ENCODE data around the gene OLFM4. TPM values are rescaled to one million over a fixed set of nuclear protein-coding genes. Genes with fewer than 3 reads are reported as not detected.

Gene OLFM4
- total and polyA plus RNA-seq, 2 experiments from 2014 or later, result not detected

DNA sequence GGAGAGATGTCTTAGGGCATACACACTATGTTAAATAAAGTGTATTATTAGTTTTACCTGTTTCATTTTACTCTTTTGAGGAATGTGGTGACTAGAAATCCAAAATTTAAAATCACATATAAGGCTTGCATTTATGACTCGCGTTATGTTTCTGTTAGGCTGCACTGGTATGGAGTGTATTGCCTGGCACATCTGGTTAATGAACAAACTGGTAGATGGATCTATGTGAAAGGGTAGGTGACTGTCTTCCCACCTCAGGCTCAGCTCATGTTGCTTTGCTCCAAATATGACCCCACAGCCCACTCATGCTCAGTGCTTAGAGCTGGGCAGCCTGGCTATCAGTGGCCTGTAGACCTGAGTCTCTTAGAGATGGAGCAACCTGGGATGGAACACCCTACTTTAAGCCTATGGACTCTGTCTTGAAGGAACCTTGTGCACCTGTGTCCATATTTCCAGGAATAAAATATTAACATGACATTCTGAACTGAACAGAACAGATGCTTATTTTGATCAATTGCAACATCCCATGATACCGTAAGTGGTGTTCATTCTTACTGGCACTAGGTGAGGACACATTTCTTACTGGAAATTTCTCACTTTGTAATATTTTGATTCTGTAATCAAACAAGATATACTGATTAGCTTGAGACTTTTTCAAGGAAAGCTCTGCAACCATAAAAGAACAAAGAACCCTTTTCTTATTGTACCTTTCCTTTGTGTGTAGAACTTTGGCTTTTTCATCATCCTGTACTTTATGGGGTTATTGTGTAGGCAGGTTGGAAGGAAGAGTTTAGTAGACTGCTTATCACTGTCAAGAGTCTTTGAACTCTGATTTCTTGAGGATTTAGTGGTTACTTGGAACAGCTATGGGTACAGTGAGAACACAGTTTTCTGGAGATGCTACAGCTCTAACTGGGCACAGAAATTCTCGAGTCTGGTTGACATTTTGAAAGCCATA, 9.6 kb upstream of the OLFM4 start:
- Histone ChIP-seq H2AFZ (no peak overlapping the region), H3K27me3 (ENCODE audit: insufficient read depth) (no peaks in the 10 kb centered on the region), H3K4me2 (no peak overlapping the region), H3K36me3 (ENCODE audit: insufficient read depth) (no peaks in the 10 kb centered on the region), H4K20me1 (replicated peaks; ENCODE audit: insufficient read depth) (no peaks in the 10 kb centered on the region), H3K4me3 (no peak overlapping the region), H3K9me2 (ENCODE audit: insufficient read depth) (peaks cover 9% of the 10 kb centered on the region), H3K27ac (ENCODE audit: low read depth) (no peak overlapping the region), H3K79me2 (replicated peaks; ENCODE audit: insufficient read depth) (no peaks in the 10 kb centered on the region), H3F3A (replicated peaks; ENCODE audit: low read depth) (no peaks in the 10 kb centered on the region), H3K4me1 (ENCODE audit: insufficient read depth) (peaks cover 9% of the 10 kb centered on the region; the same call in 1 of the 2 replicates)
- H3K9me3 Mint-ChIP-seq, result peaks cover 3% of the 10 kb centered on the region; the same call in 1 of the 3 replicates
- H3K27ac Mint-ChIP-seq, result no peak overlapping the region
- no peak for ATAC-seq
- no peaks in the 10 kb centered on the region for H3K4me1 Mint-ChIP-seq
- H3K4me3 Mint-ChIP-seq, result no peak overlapping the region
- H3K36me3 Mint-ChIP-seq (ENCODE audit: low read depth), result no peaks in the 10 kb centered on the region
- DNase-seq (ENCODE audit: low spot score), result no peak
- H3K27me3 Mint-ChIP-seq (ENCODE audit: insufficient read depth, low read depth, poor library complexity), result peaks cover 2% of the 10 kb centered on the region
- no peak for TF ChIP-seq CREB1 (CRISPR knock-in tag; IDR thresholded peaks at IDR 0.05; ENCODE audit: low read depth)
- TF ChIP-seq, protein P1, sequence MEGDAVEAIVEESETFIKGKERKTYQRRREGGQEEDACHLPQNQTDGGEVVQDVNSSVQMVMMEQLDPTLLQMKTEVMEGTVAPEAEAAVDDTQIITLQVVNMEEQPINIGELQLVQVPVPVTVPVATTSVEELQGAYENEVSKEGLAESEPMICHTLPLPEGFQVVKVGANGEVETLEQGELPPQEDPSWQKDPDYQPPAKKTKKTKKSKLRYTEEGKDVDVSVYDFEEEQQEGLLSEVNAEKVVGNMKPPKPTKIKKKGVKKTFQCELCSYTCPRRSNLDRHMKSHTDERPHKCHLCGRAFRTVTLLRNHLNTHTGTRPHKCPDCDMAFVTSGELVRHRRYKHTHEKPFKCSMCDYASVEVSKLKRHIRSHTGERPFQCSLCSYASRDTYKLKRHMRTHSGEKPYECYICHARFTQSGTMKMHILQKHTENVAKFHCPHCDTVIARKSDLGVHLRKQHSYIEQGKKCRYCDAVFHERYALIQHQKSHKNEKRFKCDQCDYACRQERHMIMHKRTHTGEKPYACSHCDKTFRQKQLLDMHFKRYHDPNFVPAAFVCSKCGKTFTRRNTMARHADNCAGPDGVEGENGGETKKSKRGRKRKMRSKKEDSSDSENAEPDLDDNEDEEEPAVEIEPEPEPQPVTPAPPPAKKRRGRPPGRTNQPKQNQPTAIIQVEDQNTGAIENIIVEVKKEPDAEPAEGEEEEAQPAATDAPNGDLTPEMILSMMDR (conservative IDR thresholded peaks at IDR 0.05; ENCODE audit: low read depth in 2 of 2), result no peak
- TF ChIP-seq, protein P2, sequence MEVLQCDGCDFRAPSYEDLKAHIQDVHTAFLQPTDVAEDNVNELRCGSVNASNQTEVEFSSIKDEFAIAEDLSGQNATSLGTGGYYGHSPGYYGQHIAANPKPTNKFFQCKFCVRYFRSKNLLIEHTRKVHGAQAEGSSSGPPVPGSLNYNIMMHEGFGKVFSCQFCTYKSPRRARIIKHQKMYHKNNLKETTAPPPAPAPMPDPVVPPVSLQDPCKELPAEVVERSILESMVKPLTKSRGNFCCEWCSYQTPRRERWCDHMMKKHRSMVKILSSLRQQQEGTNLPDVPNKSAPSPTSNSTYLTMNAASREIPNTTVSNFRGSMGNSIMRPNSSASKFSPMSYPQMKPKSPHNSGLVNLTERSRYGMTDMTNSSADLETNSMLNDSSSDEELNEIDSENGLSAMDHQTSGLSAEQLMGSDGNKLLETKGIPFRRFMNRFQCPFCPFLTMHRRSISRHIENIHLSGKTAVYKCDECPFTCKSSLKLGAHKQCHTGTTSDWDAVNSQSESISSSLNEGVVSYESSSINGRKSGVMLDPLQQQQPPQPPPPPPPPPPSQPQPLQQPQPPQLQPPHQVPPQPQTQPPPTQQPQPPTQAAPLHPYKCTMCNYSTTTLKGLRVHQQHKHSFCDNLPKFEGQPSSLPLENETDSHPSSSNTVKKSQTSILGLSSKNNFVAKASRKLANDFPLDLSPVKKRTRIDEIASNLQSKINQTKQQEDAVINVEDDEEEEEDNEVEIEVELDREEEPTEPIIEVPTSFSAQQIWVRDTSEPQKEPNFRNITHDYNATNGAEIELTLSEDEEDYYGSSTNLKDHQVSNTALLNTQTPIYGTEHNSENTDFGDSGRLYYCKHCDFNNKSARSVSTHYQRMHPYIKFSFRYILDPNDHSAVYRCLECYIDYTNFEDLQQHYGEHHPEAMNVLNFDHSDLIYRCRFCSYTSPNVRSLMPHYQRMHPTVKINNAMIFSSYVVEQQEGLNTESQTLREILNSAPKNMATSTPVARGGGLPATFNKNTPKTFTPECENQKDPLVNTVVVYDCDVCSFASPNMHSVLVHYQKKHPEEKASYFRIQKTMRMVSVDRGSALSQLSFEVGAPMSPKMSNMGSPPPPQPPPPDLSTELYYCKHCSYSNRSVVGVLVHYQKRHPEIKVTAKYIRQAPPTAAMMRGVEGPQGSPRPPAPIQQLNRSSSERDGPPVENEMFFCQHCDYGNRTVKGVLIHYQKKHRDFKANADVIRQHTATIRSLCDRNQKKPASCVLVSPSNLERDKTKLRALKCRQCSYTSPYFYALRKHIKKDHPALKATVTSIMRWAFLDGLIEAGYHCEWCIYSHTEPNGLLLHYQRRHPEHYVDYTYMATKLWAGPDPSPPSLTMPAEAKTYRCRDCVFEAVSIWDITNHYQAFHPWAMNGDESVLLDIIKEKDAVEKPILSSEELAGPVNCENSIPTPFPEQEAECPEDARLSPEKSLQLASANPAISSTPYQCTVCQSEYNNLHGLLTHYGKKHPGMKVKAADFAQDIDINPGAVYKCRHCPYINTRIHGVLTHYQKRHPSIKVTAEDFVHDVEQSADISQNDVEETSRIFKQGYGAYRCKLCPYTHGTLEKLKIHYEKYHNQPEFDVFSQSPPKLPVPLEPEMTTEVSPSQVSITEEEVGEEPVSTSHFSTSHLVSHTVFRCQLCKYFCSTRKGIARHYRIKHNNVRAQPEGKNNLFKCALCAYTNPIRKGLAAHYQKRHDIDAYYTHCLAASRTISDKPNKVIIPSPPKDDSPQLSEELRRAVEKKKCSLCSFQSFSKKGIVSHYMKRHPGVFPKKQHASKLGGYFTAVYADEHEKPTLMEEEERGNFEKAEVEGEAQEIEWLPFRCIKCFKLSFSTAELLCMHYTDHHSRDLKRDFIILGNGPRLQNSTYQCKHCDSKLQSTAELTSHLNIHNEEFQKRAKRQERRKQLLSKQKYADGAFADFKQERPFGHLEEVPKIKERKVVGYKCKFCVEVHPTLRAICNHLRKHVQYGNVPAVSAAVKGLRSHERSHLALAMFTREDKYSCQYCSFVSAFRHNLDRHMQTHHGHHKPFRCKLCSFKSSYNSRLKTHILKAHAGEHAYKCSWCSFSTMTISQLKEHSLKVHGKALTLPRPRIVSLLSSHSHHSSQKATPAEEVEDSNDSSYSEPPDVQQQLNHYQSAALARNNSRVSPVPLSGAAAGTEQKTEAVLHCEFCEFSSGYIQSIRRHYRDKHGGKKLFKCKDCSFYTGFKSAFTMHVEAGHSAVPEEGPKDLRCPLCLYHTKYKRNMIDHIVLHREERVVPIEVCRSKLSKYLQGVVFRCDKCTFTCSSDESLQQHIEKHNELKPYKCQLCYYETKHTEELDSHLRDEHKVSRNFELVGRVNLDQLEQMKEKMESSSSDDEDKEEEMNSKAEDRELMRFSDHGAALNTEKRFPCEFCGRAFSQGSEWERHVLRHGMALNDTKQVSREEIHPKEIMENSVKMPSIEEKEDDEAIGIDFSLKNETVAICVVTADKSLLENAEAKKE (CRISPR knock-in tag; IDR thresholded peaks at IDR 0.05), result no peak
- no peak for TF ChIP-seq EZH2phosphoT487 (IDR thresholded peaks at IDR 0.05; ENCODE audit: unreplicated experiment)
- TF ChIP-seq NANOG (IDR thresholded peaks at IDR 0.05; ENCODE audit: borderline replicate concordance), result no peak
- no peak for TF ChIP-seq EZH2 (IDR thresholded peaks at IDR 0.05; ENCODE audit: low read depth, unreplicated experiment)
- TF ChIP-seq POLR2AphosphoS5 (IDR thresholded peaks at IDR 0.05; ENCODE audit: low read depth), result no peak
- TF ChIP-seq ZNF331 (CRISPR knock-in tag; IDR thresholded peaks at IDR 0.05; ENCODE audit: low read depth), result no peak
